DND-41 (cell line): ENCODE measurements around the gene NOXA1.

Experiments
- ATAC-seq: fragments of 200-7000 bp; cut with Tn5 transposase; 3 replicates; pipeline ENCODE4 v1.9.1; 2021; ENCODE audit warnings: low read depth; ENCODE audit not compliant: insufficient read depth
- DNase-seq: peaks from one replicate; pipeline ENCODE4 v3.0.0-alpha.2; 2020
- H2AFZ ChIP-seq: 2 replicates; pipeline ENCODE4 v1.6.0; 2012; ENCODE audit warnings: low read depth, low read length
- H3K27ac ChIP-seq: 2 replicates; pipeline ENCODE4 v1.5.1; 2012; ENCODE audit warnings: low read length, inconsistent platforms
- H3K27me3 ChIP-seq: fragments of 200-600 bp; sonication (generic); 2 replicates; pipeline ENCODE4 v1.6.0; 2012; ENCODE audit warnings: low read length, mild to moderate bottlenecking, inconsistent platforms; ENCODE audit not compliant: insufficient read depth, poor library complexity
- H3K36me3 ChIP-seq: 2 replicates; pipeline ENCODE4 v1.5.1; 2012; ENCODE audit warnings: low read length, inconsistent platforms; ENCODE audit not compliant: insufficient read depth
- H3K4me1 ChIP-seq: 2 replicates; pipeline ENCODE4 v1.5.1; 2012; ENCODE audit warnings: mild to moderate bottlenecking, low read length; ENCODE audit not compliant: insufficient read depth
- H3K4me2 ChIP-seq: 2 replicates; pipeline ENCODE4 v1.6.0; 2012; ENCODE audit warnings: mild to moderate bottlenecking, moderate library complexity, low read length, inconsistent platforms; ENCODE audit not compliant: insufficient read depth
- H3K4me3 ChIP-seq, 2 experiments: fragments of 200-600 bp in 1 of 2; shearing (Covaris generic) in 1 of 2; 2 replicates each; pipeline ENCODE4 v1.5.1; 2012 to 2016; ENCODE audit warnings: inconsistent platforms in 2 of 2, low read length in 2 of 2, mild to moderate bottlenecking in 2 of 2, low read depth in 1 of 2, moderate library complexity in 1 of 2
- H3K79me2 ChIP-seq: 2 replicates; pipeline ENCODE4 v1.6.0; 2012; ENCODE audit warnings: low read length, inconsistent platforms; ENCODE audit not compliant: insufficient read depth
- H3K9ac ChIP-seq: 2 replicates; pipeline ENCODE4 v1.6.0; 2012; ENCODE audit warnings: low read depth, mild to moderate bottlenecking, inconsistent platforms, low read length, moderate library complexity
- H3K9me3 ChIP-seq: 2 replicates; pipeline ENCODE4 v1.5.1; 2012; ENCODE audit warnings: low read length, moderate library complexity, mild to moderate bottlenecking, inconsistent platforms; ENCODE audit not compliant: insufficient read depth, severe bottlenecking
- H4K20me1 ChIP-seq: 2 replicates; pipeline ENCODE4 v1.6.0; 2012; ENCODE audit warnings: low read length; ENCODE audit not compliant: insufficient read depth
- CTCF ChIP-seq: IDR thresholded peaks from 2 replicates; pipeline ENCODE4 v1.5.1; 2012; ENCODE audit warnings: borderline replicate concordance, low read length, moderate library complexity, mild to moderate bottlenecking; ENCODE audit not compliant: poor library complexity, severe bottlenecking; ENCODE audit errors: extremely low read depth
- EZH2 ChIP-seq: IDR thresholded peaks from 3 replicates; pipeline ENCODE4 v1.6.1; 2012; ENCODE audit warnings: borderline replicate concordance, low read depth, mild to moderate bottlenecking, moderate library complexity, low read length, inconsistent platforms; ENCODE audit not compliant: severe bottlenecking

NOXA1 gene

GRCh38 chr9:137467161-137467581 is 44.0 kb downstream of the NOXA1 start:
- no peak for TF ChIP-seq CTCF
- TF ChIP-seq EZH2: no peak
- H3K27me3 ChIP-seq: peaks cover 9% of the 10 kb centered on the region
- no peaks in the 10 kb centered on the region for H3K36me3 ChIP-seq
- no peaks in the 10 kb centered on the region for H3K9me3 ChIP-seq
- H3K27ac ChIP-seq: no peak overlapping the region
- no peak overlapping the region for H3K4me2 ChIP-seq
- ATAC-seq: no peak
- H3K4me3 ChIP-seq: no peak overlapping the region
- peaks cover 23% of the 10 kb centered on the region for H4K20me1 ChIP-seq
- H2AFZ ChIP-seq: no peak overlapping the region
- no peak overlapping the region for H3K9ac ChIP-seq
- no peaks in the 10 kb centered on the region for H3K79me2 ChIP-seq
- DNase-seq: no peak
- peaks cover 30% of the 10 kb centered on the region for H3K4me1 ChIP-seq

GRCh38 chr9:137467896-137468295 is 44.7 kb downstream of the NOXA1 start:
- H3K9me3 ChIP-seq: no peaks in the 10 kb centered on the region
- no peak overlapping the region for H3K4me3 ChIP-seq
- H4K20me1 ChIP-seq: peaks cover 17% of the 10 kb centered on the region
- no peak overlapping the region for H2AFZ ChIP-seq
- H3K27me3 ChIP-seq: peaks cover 5% of the 10 kb centered on the region
- H3K36me3 ChIP-seq: no peaks in the 10 kb centered on the region
- H3K4me2 ChIP-seq: no peak overlapping the region
- no peak for ATAC-seq
- TF ChIP-seq EZH2 (no peak), CTCF (no peak)
- H3K27ac ChIP-seq: no peak overlapping the region
- peaks cover 25% of the 10 kb centered on the region for H3K4me1 ChIP-seq
- no peak overlapping the region for H3K9ac ChIP-seq
- DNase-seq: no peak
- no peaks in the 10 kb centered on the region for H3K79me2 ChIP-seq

- ATAC-seq: peak; percentile 100
- Histone ChIP-seq H3K27ac (no peak overlapping the region), H3K4me3 (no peak overlapping the region), H3K36me3 (no peaks in the 10 kb centered on the region), H3K4me2 (0 out of 2 replicates have a peak overlapping the region, but pooled peaks have one; percentile 25), H3K9ac (no peak overlapping the region), H2AFZ (no peak overlapping the region), H4K20me1 (peaks cover 13% of the 10 kb centered on the region), H3K79me2 (no peaks in the 10 kb centered on the region), H3K4me1 (peaks cover 25% of the 10 kb centered on the region), H3K9me3 (peaks cover 15% of the 10 kb centered on the region), H3K27me3 (peaks cover 4% of the 10 kb centered on the region)
- TF ChIP-seq CTCF: no peak
- no peak for TF ChIP-seq EZH2
- peak; percentile 78 for DNase-seq
These were observed 47.6 kb downstream of the NOXA1 start for GRCh38 chr9:137470785-137471184.

- no peaks in the 10 kb centered on the region for H3K36me3 ChIP-seq
- TF ChIP-seq EZH2: no peak
- no peak for TF ChIP-seq CTCF
- H3K79me2 ChIP-seq: no peaks in the 10 kb centered on the region
- H3K27ac ChIP-seq: no peak overlapping the region
- no peaks in the 10 kb centered on the region for H3K27me3 ChIP-seq
- no peak for DNase-seq
- no peak overlapping the region for H2AFZ ChIP-seq
- no peaks in the 10 kb centered on the region for H4K20me1 ChIP-seq
- no peak overlapping the region for H3K9ac ChIP-seq
- no peak overlapping the region for H3K4me2 ChIP-seq
- no peak overlapping the region for H3K4me3 ChIP-seq
- ATAC-seq: no peak
- H3K9me3 ChIP-seq: peaks cover 20% of the 10 kb centered on the region
- H3K4me1 ChIP-seq: peaks cover 25% of the 10 kb centered on the region
These were observed 51.1 kb downstream of the NOXA1 start for GRCh38 chr9:137474271-137474670.
